Testis (tissue), 3 donors: ENCODE data around the gene ZDHHC8. TPM values are rescaled to one million over a fixed set of nuclear protein-coding genes. Genes with fewer than 3 reads are reported as not detected.

Experiments used
- DNase-seq: peaks from one replicate; pipeline ENCODE4 v3.0.0-alpha.2; 2019
- H3K27ac ChIP-seq, 2 donors: fragments of 200-600 bp; sonication (generic); one replicate each; pipeline ENCODE4 v1.5.1; 2019
- H3K27me3 ChIP-seq: fragments of 200-600 bp; sonication (generic); one replicate; pipeline ENCODE4 v1.5.1; 2019
- H3K36me3 ChIP-seq: fragments of 200-600 bp; sonication (generic); one replicate; pipeline ENCODE4 v1.5.1; 2017; ENCODE audit warnings: low read depth; ENCODE audit errors: missing control alignments
- H3K4me1 ChIP-seq: fragments of 200-600 bp; sonication (generic); one replicate; pipeline ENCODE4 v1.5.1; 2019
- H3K4me3 ChIP-seq, 2 donors: fragments of 200-600 bp; sonication (generic); one replicate each; pipeline ENCODE4 v1.5.1; 2017 to 2019
- H3K9me3 ChIP-seq: fragments of 200-600 bp; sonication (generic); one replicate; pipeline ENCODE4 v1.5.1; 2017
- CTCF ChIP-seq, 3 experiments: fragments of 450-650 bp in 2 of 3; fragments of 200-600 bp in 1 of 3; sonication (generic) in 1 of 3; IDR thresholded peaks; one replicate each; pipeline ENCODE4 v1.5.1; 2016 to 2019; ENCODE audit warnings: antibody characterized with exemption in 3 of 3, mild to moderate bottlenecking in 2 of 3, moderate library complexity in 1 of 3
- POLR2A ChIP-seq: fragments of 450-650 bp; IDR thresholded peaks from one replicate; pipeline ENCODE4 v1.6.1; 2017; ENCODE audit warnings: antibody characterized with exemption, mild to moderate bottlenecking, moderate library complexity
- WGBS, 2 donors: methylation state at CpG; one replicate each; pipeline ENCODE4 v1.1.5; 2018; 5-methylcytosine and 5-hydroxymethylcytosine counted together
- intact Hi-C: fragments of 100-400 bp; cut with DNase I; formaldehyde crosslinking; loops from one replicate; pipeline ENCODE4 v1.15.1; 2023; ENCODE audit warnings: low total_unique reads
- microRNA counts, 2 donors: library from miRNA; unstranded; fragments of <30 nt; microRNA quantifications; one replicate each; lab custom pipeline; 2016
- microRNA-seq, 2 donors: library from miRNA; unstranded; fragments of <30 nt; microRNA quantifications; one replicate each; pipeline ENCODE4, GENCODE V29; 2016; ENCODE audit warnings: borderline number of aligned reads in 2 of 2, borderline replicate concordance in 1 of 2
- polyA plus RNA-seq: library from polyadenylated mRNA; stranded (reverse); fragments of 350-450 nt; fragmentation: Illumina TruSeq; extraction: RNeasy Lipid Tissue Mini Kit (QIAGEN cat#74804); gene quantifications from one replicate; pipeline ENCODE4 v1.2.3, GENCODE V29; 2014; ENCODE audit warnings: low read depth, low replicate concordance; ENCODE audit not compliant: insufficient read depth
- small RNA-seq, 2 donors: library from RNA; depleted of rRNA; stranded (forward); fragments of <200 nt; gene quantifications; one replicate each; pipeline ENCODE3, GENCODE V24; 2016
- total RNA-seq, 2 donors: library from RNA; depleted of rRNA; stranded (reverse); fragments of >200 nt; gene quantifications; one replicate each; pipeline ENCODE4 v1.2.3, GENCODE V29; 2016

The ZDHHC8 gene
- total and polyA plus RNA-seq, 3 donors from 2014 or later = 34.0 to 44.0 (median 40.9) TPM

DNA sequence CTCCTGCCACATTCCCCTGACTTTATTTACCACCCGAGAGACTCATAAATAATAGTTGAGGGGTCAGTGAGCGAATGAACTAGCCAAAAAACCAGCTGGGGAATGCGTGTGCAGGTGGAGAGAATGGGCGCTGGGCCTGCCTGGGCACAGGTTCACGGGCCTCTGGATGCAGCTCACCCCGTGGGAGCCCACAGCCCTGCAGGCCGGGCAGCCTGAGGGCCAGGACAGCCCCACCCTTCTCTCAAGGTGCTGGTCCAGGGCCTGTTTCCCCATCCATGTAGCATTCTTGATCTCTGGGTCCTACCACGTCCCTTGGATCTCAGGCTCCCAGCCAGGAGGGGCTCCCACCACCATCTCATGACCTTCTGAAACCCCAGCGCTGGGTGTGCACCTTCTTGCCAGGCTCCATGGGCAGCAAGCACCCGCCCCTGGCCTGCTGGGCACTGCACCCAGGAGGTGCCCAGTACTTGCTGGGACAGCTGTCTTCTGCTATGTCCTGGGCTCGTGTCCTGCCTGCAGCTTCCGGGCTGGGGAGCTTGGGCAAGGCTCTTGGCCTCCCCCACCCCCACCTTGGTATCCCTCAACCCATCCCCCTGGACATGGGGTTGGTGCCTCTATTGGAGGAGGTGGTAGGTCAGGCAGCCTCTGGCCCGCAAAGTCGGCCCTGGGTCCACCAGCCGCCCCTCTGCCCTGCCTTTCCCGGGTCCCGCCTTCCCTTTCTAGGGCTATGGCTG, 62.3 kb downstream of the ZDHHC8 start:
- H3K27me3 ChIP-seq = no peaks in the 10 kb centered on the region
- H3K9me3 ChIP-seq = no peaks in the 10 kb centered on the region
- WGBS, 2 donors = 88 to 96% methylated on average over 7 to 17 of the region's 17 CpGs
- no peaks in the 10 kb centered on the region for H3K36me3 ChIP-seq
- DNase-seq = no peak
- intact Hi-C loops = no loop called here
- TF ChIP-seq CTCF (IDR thresholded peaks at IDR 0.05) (no peak), POLR2A (no peak)
- no peak overlapping the region for H3K4me3 ChIP-seq
- H3K4me1 ChIP-seq = peaks cover 8% of the 10 kb centered on the region
- no peak overlapping the region for H3K27ac ChIP-seq

- Histone ChIP-seq H3K36me3 (no peaks in the 10 kb centered on the region), H3K9me3 (no peaks in the 10 kb centered on the region), H3K27me3 (no peaks in the 10 kb centered on the region), H3K4me3 (no peak overlapping the region), H3K27ac (no peak overlapping the region), H3K4me1 (peaks cover 8% of the 10 kb centered on the region)
- TF ChIP-seq CTCF (IDR thresholded peaks at IDR 0.05) = no peak
- TF ChIP-seq POLR2A = no peak
- intact Hi-C loops = no loop called here
- WGBS, 2 donors = 84 to 86% methylated on average over 6 to 15 of the region's 15 CpGs
- DNase-seq = no peak
These were observed 63.3 kb downstream of the ZDHHC8 start for GRCh38 chr22:20194681-20195593.

GRCh38 chr22:20196094-20196842, 64.7 kb downstream of the ZDHHC8 start:
- intact Hi-C loops = no loop called here
- H3K27me3 ChIP-seq = no peaks in the 10 kb centered on the region
- no peak overlapping the region for H3K27ac ChIP-seq
- 42 to 53% methylated on average over 5 to 19 of the region's 19 CpGs for WGBS, 2 donors
- DNase-seq = peak; percentile 22
- TF ChIP-seq CTCF (IDR thresholded peaks at IDR 0.05) (no peak), POLR2A (no peak)
- peaks cover 8% of the 10 kb centered on the region for H3K4me1 ChIP-seq
- no peaks in the 10 kb centered on the region for H3K9me3 ChIP-seq
- no peaks in the 10 kb centered on the region for H3K36me3 ChIP-seq
- no peak overlapping the region for H3K4me3 ChIP-seq

MicroRNAs encoded within 50 kb of the gene (microRNA counts, 767-probe panel; counts per million panel counts)
- 0 to 152 counts per million in 2 donors for microRNA hsa-miR-1306-3p (lab: Ali Mortazavi, UCI)

Small RNA genes lying within 50 kb of the gene (microRNA-seq; reads per million reads assigned to microRNA genes)
- 0 to 1.4 reads per million in 2 donors for gene MIR6816

Small RNA genes lying within 50 kb of the gene (small RNA-seq; reads per million reads assigned to genes)
- gene MIR6816 = 0 to 0.18 reads per million in 2 donors
- 0 reads per million in 2 donors for gene RF00599

Other genes with a start within 250 kb of the ZDHHC8 start
- 100 to 1,000 TPM; 278 to 427 TPM for gene COMT, start 190.0 kb upstream of the ZDHHC8 start, total RNA-seq
- gene COMT, start 190.0 kb upstream of the ZDHHC8 start, polyA plus RNA-seq = 147 TPM
- gene TXNRD2, start 190.0 kb upstream of the ZDHHC8 start, total RNA-seq = 10 to 100 TPM; 36.6 to 49.9 TPM
- 28.7 TPM for gene TXNRD2, start 190.0 kb upstream of the ZDHHC8 start, polyA plus RNA-seq
- 10 to 100 TPM; 43.2 to 57.7 TPM for gene ARVCF, start 115.0 kb upstream of the ZDHHC8 start, total RNA-seq
- gene ARVCF, start 115.0 kb upstream of the ZDHHC8 start, polyA plus RNA-seq = 21.1 TPM
- gene TANGO2, start 110.7 kb upstream of the ZDHHC8 start, total RNA-seq = 10 to 100 TPM; 13.5 to 21.5 TPM
- 19.0 TPM for gene TANGO2, start 110.7 kb upstream of the ZDHHC8 start, polyA plus RNA-seq
- 10 to 100 TPM; 64.8 to 83.7 TPM for gene DGCR8, start 51.6 kb upstream of the ZDHHC8 start, total RNA-seq
- gene DGCR8, start 51.6 kb upstream of the ZDHHC8 start, polyA plus RNA-seq = 44.4 TPM
- 100 to 1,000 TPM; 284 to 318 TPM for gene RANBP1, start 15.7 kb upstream of the ZDHHC8 start, total RNA-seq
- 247 TPM for gene RANBP1, start 15.7 kb upstream of the ZDHHC8 start, polyA plus RNA-seq
- gene TRMT2A, start 14.6 kb upstream of the ZDHHC8 start, total RNA-seq = 100 to 1,000 TPM in 1 of 2 donors, 10 to 100 TPM in 1; 97.2 to 122 TPM
- gene TRMT2A, start 14.6 kb upstream of the ZDHHC8 start, polyA plus RNA-seq = 82.7 TPM
- gene CCDC188, start 19.3 kb downstream of the ZDHHC8 start, total RNA-seq = 10 to 100 TPM; 12.2 to 33.1 TPM
- 46.5 TPM for gene CCDC188, start 19.3 kb downstream of the ZDHHC8 start, polyA plus RNA-seq
- gene RTN4R, start 136.5 kb downstream of the ZDHHC8 start, total RNA-seq = 1 to 10 TPM; 5.1 to 6.1 TPM
- gene RTN4R, start 136.5 kb downstream of the ZDHHC8 start, polyA plus RNA-seq = 2.1 TPM
- 100 to 1,000 TPM; 152 to 257 TPM for gene DGCR6L, start 188.3 kb downstream of the ZDHHC8 start, total RNA-seq
- 171 TPM for gene DGCR6L, start 188.3 kb downstream of the ZDHHC8 start, polyA plus RNA-seq